GM21423 (cell line): ENCODE data around the gene RPL18A.
"Not testable (repeated sequence)": the region's sequence is repeated elsewhere in the genome, so short reads cannot be mapped to it uniquely, and the experiment has no call there.

Experiments
- ATAC-seq: cut with Tn5 transposase; IDR thresholded peaks from one replicate; pipeline ENCODE4 v1.9.1; 2021; ENCODE audit warnings: mild to moderate bottlenecking, moderate library complexity; ENCODE audit not compliant: unreplicated experiment

The RPL18A gene

GRCh38 chr19:17866312-17866963, 6.7 kb downstream of the RPL18A start:
- ATAC-seq: no peak

- no peak for ATAC-seq
Observed at GRCh38 chr19:17866964-17867486, 7.3 kb downstream of the RPL18A start.

- ATAC-seq: no peak
Observed at GRCh38 chr19:17868669-17869068, 9.0 kb downstream of the RPL18A start.

- no peak for ATAC-seq
Observed at GRCh38 chr19:17869114-17869608, 9.5 kb downstream of the RPL18A start.

GRCh38 chr19:17871032-17871877, 11.5 kb downstream of the RPL18A start:
- no peak for ATAC-seq

GRCh38 chr19:17871878-17872250, 12.2 kb downstream of the RPL18A start, which contains the start of gene SLC5A5:
Gene SLC5A5, plus strand, starts transcription at chr19:17871945. Its CDS starts 375 bp downstream, at chr19:17872320.
- no peak for ATAC-seq

- no peak for ATAC-seq
Observed at GRCh38 chr19:17872251-17873001, 12.7 kb downstream of the RPL18A start.

GRCh38 chr19:17873786-17874757, 14.4 kb downstream of the RPL18A start:
- no peak for ATAC-seq

- no peak for ATAC-seq
Observed at GRCh38 chr19:17874758-17875135, 15.0 kb downstream of the RPL18A start.

- no peak for ATAC-seq
Observed at GRCh38 chr19:17877696-17878095, 18.0 kb downstream of the RPL18A start.

GRCh38 chr19:17879466-17879865, 19.8 kb downstream of the RPL18A start:
- no peak for ATAC-seq

- ATAC-seq: no peak
Observed at GRCh38 chr19:17881701-17882100, 22.0 kb downstream of the RPL18A start.

GRCh38 chr19:17883627-17884410, 24.1 kb downstream of the RPL18A start:
- ATAC-seq: no peak

GRCh38 chr19:17886515-17886914, 26.8 kb downstream of the RPL18A start:
- no peak for ATAC-seq

GRCh38 chr19:17887221-17887620, 27.5 kb downstream of the RPL18A start:
- ATAC-seq: not testable (repeated sequence)

- ATAC-seq: no peak
Observed at GRCh38 chr19:17888260-17888659, 28.6 kb downstream of the RPL18A start.

GRCh38 chr19:17889609-17890214, 30.0 kb downstream of the RPL18A start:
- ATAC-seq: no peak

- ATAC-seq: no peak
Observed at GRCh38 chr19:17893766-17894165, 34.1 kb downstream of the RPL18A start.

GRCh38 chr19:17902701-17903100, 43.0 kb downstream of the RPL18A start:
- no peak for ATAC-seq
